Natural killer cell (primary cell): ENCODE measurements around the gene STK38L. TPM values are rescaled to one million over a fixed set of nuclear protein-coding genes. Genes with fewer than 3 reads are reported as not detected.

Source experiments
- ATAC-seq, 3 donors: fragments of 150-1000 bp in 2 of 3; fragments of 200-7000 bp in 1 of 3; cut with Tn5 transposase; 1 replicate in 1 of 3; 2 replicates in 2 of 3; pipeline ENCODE4 v1.10.0; 2021; ENCODE audit warnings: mild to moderate bottlenecking in 2 of 3, moderate library complexity in 2 of 3
- DNase-seq, 2 donors: peaks; one replicate each; pipeline versions ENCODE4 v3.0.0 to v3.0.0-alpha.2; 2013 to 2021; ENCODE audit warnings: mixed read lengths in 1 of 2
- H3K27ac ChIP-seq: one replicate; pipeline ENCODE4 v1.5.1; 2013; ENCODE audit warnings: mild to moderate bottlenecking, low read length
- H3K27me3 ChIP-seq: one replicate; pipeline ENCODE4 v1.6.1; 2013; ENCODE audit warnings: low read length; ENCODE audit not compliant: control insufficient read depth, insufficient read depth
- H3K36me3 ChIP-seq: one replicate; pipeline ENCODE4 v1.6.1; 2013; ENCODE audit warnings: low read length; ENCODE audit not compliant: control insufficient read depth, insufficient read depth
- H3K4me1 ChIP-seq: one replicate; pipeline ENCODE4 v1.6.1; 2013; ENCODE audit warnings: low read length; ENCODE audit not compliant: control insufficient read depth, insufficient read depth
- H3K4me3 ChIP-seq: one replicate; pipeline ENCODE4 v1.5.1; 2013; ENCODE audit warnings: low read length
- H3K9me3 ChIP-seq: one replicate; pipeline ENCODE4 v1.6.1; 2013; ENCODE audit warnings: low read length; ENCODE audit not compliant: control insufficient read depth, insufficient read depth
- H3K27ac Mint-ChIP-seq, 2 donors: one replicate each; pipeline ENCODE4 v1.8.0; 2022; ENCODE audit warnings: mild to moderate bottlenecking in 2 of 2, mixed read lengths in 2 of 2, moderate library complexity in 1 of 2
- H3K27me3 Mint-ChIP-seq, 2 donors: one replicate each; pipeline ENCODE4 v1.8.0; 2022; ENCODE audit warnings: low read depth in 2 of 2, mixed read lengths in 2 of 2
- H3K36me3 Mint-ChIP-seq: one replicate; pipeline ENCODE4 v1.8.0; 2022; ENCODE audit warnings: mixed read lengths
- H3K4me1 Mint-ChIP-seq, 2 donors: one replicate each; pipeline ENCODE4 v1.8.0; 2022; ENCODE audit warnings: mixed read lengths in 2 of 2
- H3K4me3 Mint-ChIP-seq: one replicate; pipeline ENCODE4 v1.8.0; 2022; ENCODE audit warnings: mild to moderate bottlenecking, moderate library complexity, mixed read lengths
- H3K9me3 Mint-ChIP-seq, 2 donors: one replicate each; pipeline ENCODE4 v1.8.0; 2022; ENCODE audit warnings: mixed read lengths in 2 of 2
- WGBS: methylation state at CpG from one replicate; pipeline ENCODE4 v1.1.7; 2013; ENCODE audit warnings: missing lambda C conversion rate; ENCODE audit not compliant: insufficient coverage; 5-methylcytosine and 5-hydroxymethylcytosine counted together
- intact Hi-C: fragments of 100-400 bp; cut with micrococcal nuclease; formaldehyde crosslinking; loops from one replicate; pipeline ENCODE4 v1.14.2; 2022
- total RNA-seq, 4 donors: library from RNA; stranded (reverse); fragments of 120-200 nt in 1 of 4; gene quantifications; one replicate each; pipeline versions ENCODE4 v1.2.3 to v1.2.4, GENCODE V29; 2013 to 2022
- TF ChIP-seq, protein P1 (sequence below): fragments of 200-600 bp; IDR thresholded peaks from one replicate; pipeline ENCODE4 v1.8.0; 2022; ENCODE audit warnings: antibody characterized with exemption

STK38L gene
- total RNA-seq, 3 donors from 2014 or later (not counting 1 experiment from before 2014, with no cell fraction given), result 14.0 to 17.0 (median 15.0) TPM

DNA sequence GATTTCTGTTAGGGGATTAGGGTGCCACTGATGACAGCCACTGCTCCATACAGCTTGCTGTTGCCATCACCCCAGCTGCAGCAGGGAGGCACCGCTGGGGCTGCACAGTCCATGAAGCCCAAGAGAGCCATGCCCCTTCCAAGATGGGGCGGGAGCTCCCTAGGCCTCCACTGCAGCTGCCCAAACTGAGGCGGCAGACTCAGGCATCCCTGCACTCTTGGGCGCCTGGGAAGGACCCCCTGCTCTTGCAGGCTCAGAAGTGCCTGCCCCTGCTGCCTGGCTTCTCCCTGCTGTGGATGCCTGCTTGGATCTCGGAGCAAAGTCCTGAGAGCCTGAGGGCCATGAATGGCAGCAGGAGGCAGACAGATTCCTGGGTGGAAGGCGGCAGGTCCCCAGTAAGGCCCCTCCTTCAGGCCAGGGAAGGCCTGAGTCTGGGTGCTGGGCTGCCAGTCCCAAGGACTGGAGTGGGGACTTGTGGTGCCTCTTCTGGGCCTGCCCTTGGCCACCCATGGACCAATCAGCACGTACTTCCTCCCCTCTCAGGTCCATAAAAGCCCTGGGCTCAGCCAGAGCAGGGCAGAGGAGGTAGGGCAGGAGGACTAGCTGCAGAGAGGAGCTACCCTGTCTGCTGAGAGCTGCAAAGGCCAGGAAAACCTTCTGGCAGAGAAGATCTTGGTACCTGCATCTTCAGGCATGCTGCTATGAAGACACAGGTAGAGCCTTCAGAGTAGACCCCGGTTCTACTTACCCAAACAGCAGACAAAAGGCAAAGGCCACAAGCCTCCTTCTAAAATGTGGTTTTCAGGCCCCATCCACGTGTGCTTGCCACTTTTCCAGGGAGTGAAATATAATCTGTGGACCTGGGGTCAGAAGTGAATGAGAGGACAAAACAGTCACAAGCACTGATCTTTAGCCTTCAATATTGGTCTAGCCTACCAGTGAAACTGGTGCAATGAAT, 30.0 kb upstream of the STK38L start:
- H3K4me1 ChIP-seq, result no peaks in the 10 kb centered on the region
- Mint-ChIP-seq H3K27me3 (no peaks in the 10 kb centered on the region), H3K9me3 (peaks cover 0 to 2% of the 10 kb centered on the region in 2 donors), H3K4me3 (no peak overlapping the region), H3K27ac (no peak overlapping the region), H3K4me1 (no peaks in the 10 kb centered on the region), H3K36me3 (no peaks in the 10 kb centered on the region)
- TF ChIP-seq, protein P1, sequence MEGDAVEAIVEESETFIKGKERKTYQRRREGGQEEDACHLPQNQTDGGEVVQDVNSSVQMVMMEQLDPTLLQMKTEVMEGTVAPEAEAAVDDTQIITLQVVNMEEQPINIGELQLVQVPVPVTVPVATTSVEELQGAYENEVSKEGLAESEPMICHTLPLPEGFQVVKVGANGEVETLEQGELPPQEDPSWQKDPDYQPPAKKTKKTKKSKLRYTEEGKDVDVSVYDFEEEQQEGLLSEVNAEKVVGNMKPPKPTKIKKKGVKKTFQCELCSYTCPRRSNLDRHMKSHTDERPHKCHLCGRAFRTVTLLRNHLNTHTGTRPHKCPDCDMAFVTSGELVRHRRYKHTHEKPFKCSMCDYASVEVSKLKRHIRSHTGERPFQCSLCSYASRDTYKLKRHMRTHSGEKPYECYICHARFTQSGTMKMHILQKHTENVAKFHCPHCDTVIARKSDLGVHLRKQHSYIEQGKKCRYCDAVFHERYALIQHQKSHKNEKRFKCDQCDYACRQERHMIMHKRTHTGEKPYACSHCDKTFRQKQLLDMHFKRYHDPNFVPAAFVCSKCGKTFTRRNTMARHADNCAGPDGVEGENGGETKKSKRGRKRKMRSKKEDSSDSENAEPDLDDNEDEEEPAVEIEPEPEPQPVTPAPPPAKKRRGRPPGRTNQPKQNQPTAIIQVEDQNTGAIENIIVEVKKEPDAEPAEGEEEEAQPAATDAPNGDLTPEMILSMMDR, result no peak
- WGBS, result 86% methylated on average over 9 of the region's 9 CpGs
- DNase-seq (no peak), ATAC-seq (no peak)
- H3K27me3 ChIP-seq, result no peaks in the 10 kb centered on the region
- no peaks in the 10 kb centered on the region for H3K9me3 ChIP-seq
- no peak overlapping the region for H3K4me3 ChIP-seq
- intact Hi-C loops, result no loop called here
- no peaks in the 10 kb centered on the region for H3K36me3 ChIP-seq
- H3K27ac ChIP-seq, result no peak overlapping the region

DNA sequence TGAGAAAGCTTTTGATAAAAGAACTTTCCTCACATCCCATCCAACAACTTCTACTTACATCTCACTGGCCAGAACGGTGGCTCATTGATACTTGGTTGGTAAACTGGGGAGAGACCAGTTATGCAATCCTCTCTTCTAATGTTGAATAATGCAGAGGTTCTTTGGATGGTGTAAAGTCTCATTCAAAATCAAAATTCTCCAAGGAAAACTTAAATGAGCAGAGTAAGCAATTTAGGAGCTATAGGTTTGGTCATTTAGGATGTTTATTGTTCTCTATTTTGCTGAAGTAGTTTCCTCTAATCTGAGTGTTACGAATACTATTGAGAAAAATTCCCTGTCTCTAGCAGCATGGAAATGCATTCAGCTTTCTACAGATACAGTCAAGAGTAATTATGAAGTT, 26.5 kb upstream of the STK38L start:
- Histone ChIP-seq H3K9me3 (no peaks in the 10 kb centered on the region), H3K27ac (no peak overlapping the region), H3K36me3 (no peaks in the 10 kb centered on the region), H3K4me1 (no peaks in the 10 kb centered on the region), H3K4me3 (no peak overlapping the region), H3K27me3 (no peaks in the 10 kb centered on the region)
- WGBS, result no CpG with 5 or more reads among the region's 2 CpGs
- Mint-ChIP-seq H3K4me3 (no peak overlapping the region), H3K27me3 (no peaks in the 10 kb centered on the region), H3K9me3 (no peaks in the 10 kb centered on the region), H3K4me1 (no peaks in the 10 kb centered on the region), H3K36me3 (no peaks in the 10 kb centered on the region), H3K27ac (no peak overlapping the region)
- intact Hi-C loops, result no loop called here
- no peak for ATAC-seq
- TF ChIP-seq, protein P1, result no peak
- DNase-seq, result no peak

GRCh38 chr12:27219693-27220054, 24.4 kb upstream of the STK38L start:
- Histone ChIP-seq H3K4me3 (no peak overlapping the region), H3K36me3 (no peaks in the 10 kb centered on the region), H3K4me1 (no peaks in the 10 kb centered on the region), H3K27me3 (no peaks in the 10 kb centered on the region), H3K9me3 (no peaks in the 10 kb centered on the region), H3K27ac (no peak overlapping the region)
- Mint-ChIP-seq H3K4me3 (no peak overlapping the region), H3K4me1 (no peaks in the 10 kb centered on the region), H3K9me3 (no peaks in the 10 kb centered on the region), H3K27ac (no peak overlapping the region), H3K36me3 (no peaks in the 10 kb centered on the region), H3K27me3 (peaks cover 0 to 13% of the 10 kb centered on the region in 2 donors)
- intact Hi-C loops, result no loop called here
- no peak for DNase-seq
- TF ChIP-seq, protein P1, result no peak
- WGBS, result 79% methylated on average over 5 of the region's 5 CpGs
- no peak for ATAC-seq
